Osteoblast (primary cell): ENCODE results near the gene RPL13A. TPM values are rescaled to one million over a fixed set of nuclear protein-coding genes. Genes with fewer than 3 reads are reported as not detected.
A peak's percentile ranks its signal among the peaks of the same experiment; 100 is the strongest.

Experiments
- DNase-seq: peaks from one replicate; pipeline ENCODE4 v3.0.0; 2011; ENCODE audit warnings: low spot score, mixed read lengths; ENCODE audit not compliant: insufficient read length; ENCODE audit errors: missing footprints
- H2AFZ ChIP-seq: 2 replicates; pipeline ENCODE4 v1.6.0; 2011; ENCODE audit warnings: mild to moderate bottlenecking, low read length
- H3K27ac ChIP-seq: 2 replicates; pipeline ENCODE4 v1.5.1; 2011; ENCODE audit warnings: mild to moderate bottlenecking, low read depth, low read length, moderate library complexity
- H3K27me3 ChIP-seq: 2 replicates; pipeline ENCODE4 v1.6.0; 2012; ENCODE audit warnings: mild to moderate bottlenecking, control low read depth, inconsistent platforms, low read length, moderate library complexity; ENCODE audit not compliant: insufficient read depth
- H3K36me3 ChIP-seq: 2 replicates; pipeline ENCODE4 v1.5.1; 2011; ENCODE audit warnings: mild to moderate bottlenecking, low read length, control low read depth, moderate library complexity; ENCODE audit not compliant: insufficient read depth
- H3K4me1 ChIP-seq: 2 replicates; pipeline ENCODE4 v1.5.1; 2011; ENCODE audit warnings: mild to moderate bottlenecking, low read length, control low read depth, moderate library complexity; ENCODE audit not compliant: insufficient read depth
- H3K4me2 ChIP-seq: 2 replicates; pipeline ENCODE4 v1.6.0; 2011; ENCODE audit warnings: mild to moderate bottlenecking, low read length; ENCODE audit not compliant: insufficient read depth
- H3K4me3 ChIP-seq: fragments of 200-600 bp; sonication (generic); 3 replicates; pipeline ENCODE4 v1.5.1; 2012; ENCODE audit warnings: mild to moderate bottlenecking, low read length, inconsistent platforms; ENCODE audit not compliant: insufficient read depth
- H3K79me2 ChIP-seq: 2 replicates; pipeline ENCODE4 v1.6.0; 2012; ENCODE audit warnings: mild to moderate bottlenecking, low read length, control low read depth, inconsistent platforms; ENCODE audit not compliant: insufficient read depth
- H3K9me3 ChIP-seq: 2 replicates; pipeline ENCODE4 v1.5.1; 2011; ENCODE audit warnings: low read depth, low read length, control low read depth
- H4K20me1 ChIP-seq: 2 replicates; pipeline ENCODE4 v1.6.0; 2012; ENCODE audit warnings: mild to moderate bottlenecking, low read length, control low read depth; ENCODE audit not compliant: insufficient read depth
- CTCF ChIP-seq: IDR thresholded peaks from 2 replicates; pipeline ENCODE4 v1.5.1; 2011; ENCODE audit warnings: mild to moderate bottlenecking, low read depth, low read length, moderate library complexity; ENCODE audit errors: extremely low read depth
- total RNA-seq: library from RNA; depleted of rRNA; stranded (reverse); fragments of >200 nt; gene quantifications from 2 replicates; pipeline ENCODE4 v1.2.3, GENCODE V29; 2012

The RPL13A gene
- total RNA-seq, 1 donor = 2,185 TPM

- Histone ChIP-seq H3K4me3 (peak overlapping the region; percentile 20), H4K20me1 (peaks cover 22% of the 10 kb centered on the region), H2AFZ (peak overlapping the region; percentile 60), H3K79me2 (peaks cover 13% of the 10 kb centered on the region), H3K27ac (no peak overlapping the region), H3K27me3 (no peaks in the 10 kb centered on the region), H3K36me3 (peaks cover 21% of the 10 kb centered on the region), H3K9me3 (no peaks in the 10 kb centered on the region), H3K4me1 (peaks cover 11% of the 10 kb centered on the region), H3K4me2 (peak overlapping the region; percentile 49)
- peak; percentile 65 for TF ChIP-seq CTCF
- peak; percentile 93 for DNase-seq
Measured at GRCh38 chr19:49502866-49503581, 15.6 kb downstream of the RPL13A start.

GRCh38 chr19:49503582-49503962, 16.2 kb downstream of the RPL13A start:
- Histone ChIP-seq H3K27ac (no peak overlapping the region), H3K27me3 (no peaks in the 10 kb centered on the region), H4K20me1 (peaks cover 16% of the 10 kb centered on the region), H3K4me3 (no peak overlapping the region), H3K79me2 (peaks cover 7% of the 10 kb centered on the region), H3K4me2 (peak overlapping the region; percentile 49), H3K36me3 (peaks cover 15% of the 10 kb centered on the region), H2AFZ (peak overlapping the region; percentile 60), H3K4me1 (peaks cover 6% of the 10 kb centered on the region), H3K9me3 (no peaks in the 10 kb centered on the region)
- TF ChIP-seq CTCF = no peak
- no peak for DNase-seq

GRCh38 chr19:49506575-49507105, 19.2 kb downstream of the RPL13A start:
- DNase-seq = peak; percentile 90
- H2AFZ ChIP-seq = no peak overlapping the region
- H3K4me2 ChIP-seq = no peak overlapping the region
- H3K27ac ChIP-seq = no peak overlapping the region
- no peaks in the 10 kb centered on the region for H3K27me3 ChIP-seq
- H3K9me3 ChIP-seq = no peaks in the 10 kb centered on the region
- H3K36me3 ChIP-seq = no peaks in the 10 kb centered on the region
- TF ChIP-seq CTCF = peak; percentile 77
- H3K79me2 ChIP-seq = no peaks in the 10 kb centered on the region
- peaks cover under 1% of the 10 kb centered on the region for H3K4me1 ChIP-seq
- no peaks in the 10 kb centered on the region for H4K20me1 ChIP-seq
- H3K4me3 ChIP-seq = no peak overlapping the region

GRCh38 chr19:49507803-49508494, 20.5 kb downstream of the RPL13A start:
- Histone ChIP-seq H3K27me3 (no peaks in the 10 kb centered on the region), H3K9me3 (no peaks in the 10 kb centered on the region), H3K79me2 (no peaks in the 10 kb centered on the region), H2AFZ (no peak overlapping the region), H3K4me3 (no peak overlapping the region), H3K4me1 (peaks cover 9% of the 10 kb centered on the region), H3K4me2 (no peak overlapping the region), H3K36me3 (no peaks in the 10 kb centered on the region), H3K27ac (no peak overlapping the region), H4K20me1 (no peaks in the 10 kb centered on the region)
- peak; percentile 58 for DNase-seq
- TF ChIP-seq CTCF = no peak
